ENCODE measurements around the gene PSG11. TPM values are rescaled to one million over a fixed set of nuclear protein-coding genes. Genes with fewer than 3 reads are reported as not detected.

The PSG11 gene
- not detected in 2 replicates for total RNA-seq

DNA sequence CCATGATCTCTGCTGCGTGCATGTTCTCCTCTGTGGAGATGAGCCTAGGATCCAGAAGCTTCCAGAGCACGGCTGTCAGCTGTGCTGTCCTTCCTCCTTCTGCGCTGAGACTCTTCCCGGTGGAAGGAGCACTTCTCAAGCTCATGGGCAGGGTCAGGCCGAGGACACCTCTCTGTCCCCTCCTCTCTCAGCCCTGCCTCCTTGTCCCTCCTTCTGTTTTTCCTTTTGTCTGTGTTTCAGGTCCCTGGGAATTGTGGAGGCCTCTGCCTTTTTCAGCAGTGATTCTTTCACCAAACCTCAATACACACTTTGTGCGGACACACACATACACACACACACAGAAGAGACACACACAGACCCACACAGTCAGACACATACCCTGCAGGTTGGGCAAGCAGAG lies at the start of gene PSG11:
Gene PSG11 (minus strand): TSS at position 101 of the 400 bp plus-strand sequence. CDS start 97 bp downstream, at position 4.

Other genes starting within 250 kb of the PSG11 start
- gene PSG1, start 146.8 kb downstream of the PSG11 start, total RNA-seq: under 0.01 and 0.09 TPM in 2 replicates
- not detected in 2 replicates for gene PSG6, start 108.6 kb downstream of the PSG11 start, total RNA-seq
- gene PSG7, start 89.3 kb downstream of the PSG11 start, total RNA-seq: under 0.01 TPM in 1 of 2 replicates, not detected in the other
- not detected in 2 replicates for gene PSG2, start 56.2 kb upstream of the PSG11 start, total RNA-seq
- gene PSG5, start 160.1 kb upstream of the PSG11 start, total RNA-seq: 3.4 and 8.5 TPM in 2 replicates
- gene PSG4, start 179.2 kb upstream of the PSG11 start, total RNA-seq: not detected in 2 replicates
- gene PSG9, start 243.1 kb upstream of the PSG11 start, total RNA-seq: 0.09 TPM in 1 of 2 replicates, not detected in the other

All from smooth muscle cell of bladder (primary cell).